Omental fat pad (tissue), 4 donors: Measurements from ENCODE around the gene IL17RC. TPM values are rescaled to one million over a fixed set of nuclear protein-coding genes. Genes with fewer than 3 reads are reported as not detected.
"Not testable (repeated sequence)": the region's sequence is repeated elsewhere in the genome, so short reads cannot be mapped to it uniquely, and the experiment has no call there.

Experiments
- ATAC-seq: fragments of 150-250 bp; one replicate; pipeline ENCODE4 v1.9.1; 2016; ENCODE audit warnings: mild to moderate bottlenecking, moderate library complexity; ENCODE audit not compliant: low FRiP score
- DNase-seq: peaks from one replicate; pipeline ENCODE4 v3.0.0-alpha.2; 2019; ENCODE audit warnings: low spot score
- total RNA-seq, 4 donors: library from RNA; depleted of rRNA; stranded (reverse); fragments of >200 nt; gene quantifications; one replicate each; pipeline ENCODE4 v1.1.0, GENCODE V29; 2016
- TF ChIP-seq, protein P1 (sequence below), 3 donors: fragments of 450-650 bp; IDR thresholded peaks; one replicate each; pipeline ENCODE4 v1.5.1; 2016 to 2017; ENCODE audit warnings: antibody characterized with exemption in 3 of 3, mild to moderate bottlenecking in 3 of 3, moderate library complexity in 2 of 3

IL17RC gene
- total RNA-seq, 4 donors from 2014 or later, result 53.4 to 97.6 (median 58.2) TPM

DNA sequence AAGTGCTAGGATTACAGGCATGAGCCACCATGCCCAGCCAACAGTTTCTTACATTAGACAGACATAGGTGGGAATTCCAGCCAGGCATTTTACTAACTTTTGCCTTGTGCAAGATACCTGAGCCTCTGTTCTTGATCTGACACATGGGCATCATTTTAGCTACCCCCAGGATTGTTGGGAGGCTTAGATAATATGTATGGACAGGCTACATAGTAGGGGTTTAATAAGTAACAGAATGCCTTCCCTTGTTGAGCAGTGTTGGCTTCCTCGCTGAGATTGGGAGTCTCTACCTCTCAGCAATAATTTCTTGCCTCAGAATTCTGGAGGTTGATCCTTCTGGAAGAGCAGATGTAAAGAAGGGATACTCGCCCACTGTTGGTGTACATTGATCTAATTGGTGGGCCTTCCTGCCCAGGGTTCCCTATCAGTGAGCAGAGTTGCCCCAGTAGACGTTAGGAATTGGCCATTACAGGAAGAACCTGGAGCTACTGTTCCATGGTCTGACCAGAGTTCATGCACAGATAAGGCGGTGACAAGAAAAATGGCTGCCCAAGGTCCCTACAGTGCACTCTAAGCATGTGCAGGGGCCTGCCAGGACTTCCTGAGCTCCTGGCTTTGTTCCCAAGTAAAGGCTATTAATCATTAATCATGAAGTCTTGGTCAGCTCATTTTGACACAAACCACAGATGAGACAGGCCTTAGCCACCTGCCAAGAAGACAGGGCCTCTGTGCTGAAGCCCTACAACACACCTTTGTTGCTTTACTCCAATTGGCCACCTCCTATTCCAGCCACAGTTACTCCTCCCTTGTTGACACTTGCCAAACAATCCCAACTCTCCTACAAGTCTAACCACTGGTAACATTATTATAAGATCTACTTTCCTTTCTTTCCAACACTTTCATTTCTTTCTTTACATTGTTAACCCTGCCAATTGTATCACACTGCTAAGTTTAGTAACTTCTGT lies 19.2 kb upstream of the IL17RC start:
- TF ChIP-seq, protein P1, sequence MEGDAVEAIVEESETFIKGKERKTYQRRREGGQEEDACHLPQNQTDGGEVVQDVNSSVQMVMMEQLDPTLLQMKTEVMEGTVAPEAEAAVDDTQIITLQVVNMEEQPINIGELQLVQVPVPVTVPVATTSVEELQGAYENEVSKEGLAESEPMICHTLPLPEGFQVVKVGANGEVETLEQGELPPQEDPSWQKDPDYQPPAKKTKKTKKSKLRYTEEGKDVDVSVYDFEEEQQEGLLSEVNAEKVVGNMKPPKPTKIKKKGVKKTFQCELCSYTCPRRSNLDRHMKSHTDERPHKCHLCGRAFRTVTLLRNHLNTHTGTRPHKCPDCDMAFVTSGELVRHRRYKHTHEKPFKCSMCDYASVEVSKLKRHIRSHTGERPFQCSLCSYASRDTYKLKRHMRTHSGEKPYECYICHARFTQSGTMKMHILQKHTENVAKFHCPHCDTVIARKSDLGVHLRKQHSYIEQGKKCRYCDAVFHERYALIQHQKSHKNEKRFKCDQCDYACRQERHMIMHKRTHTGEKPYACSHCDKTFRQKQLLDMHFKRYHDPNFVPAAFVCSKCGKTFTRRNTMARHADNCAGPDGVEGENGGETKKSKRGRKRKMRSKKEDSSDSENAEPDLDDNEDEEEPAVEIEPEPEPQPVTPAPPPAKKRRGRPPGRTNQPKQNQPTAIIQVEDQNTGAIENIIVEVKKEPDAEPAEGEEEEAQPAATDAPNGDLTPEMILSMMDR (IDR thresholded peaks at IDR 0.05), result no peak
- no peak for DNase-seq
- no peak for ATAC-seq

DNA sequence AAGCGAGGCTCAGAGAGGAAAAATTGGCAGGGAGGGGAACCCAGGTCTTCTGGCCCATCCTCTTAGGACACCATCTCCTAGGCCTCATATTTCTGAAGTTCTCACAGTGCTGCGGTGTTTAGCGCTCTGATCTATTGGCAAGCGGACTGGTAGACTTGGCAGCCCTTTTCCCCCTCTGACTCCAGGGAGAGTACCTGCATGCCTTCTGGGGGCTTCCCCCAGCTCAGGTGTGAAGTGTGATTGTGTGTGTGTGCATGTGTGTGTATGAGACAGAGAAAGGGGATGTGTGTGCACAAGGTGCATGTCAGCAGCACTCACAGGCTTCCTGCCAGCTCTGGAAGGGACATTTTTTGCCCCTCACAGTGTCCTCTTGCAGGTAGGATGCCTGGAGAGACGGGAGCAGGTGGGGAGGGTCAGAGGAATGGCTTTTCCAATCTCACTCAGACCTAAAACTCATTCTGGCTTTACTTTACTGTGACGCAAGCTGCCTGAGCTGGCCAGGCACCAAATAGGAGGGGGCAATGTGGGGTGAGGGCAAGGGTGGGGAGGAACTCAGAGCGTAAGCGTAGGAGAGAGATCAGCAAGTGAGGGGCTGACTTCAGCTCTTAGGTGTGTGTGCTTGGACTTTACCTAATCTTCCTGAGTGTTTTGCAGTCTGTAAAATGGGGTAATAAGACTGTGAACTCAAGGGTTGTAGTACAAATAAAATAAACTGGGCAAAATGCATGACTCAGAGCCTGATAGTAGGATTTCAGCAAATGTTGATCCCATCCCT lies 18.2 kb upstream of the IL17RC start:
- TF ChIP-seq, protein P1 (IDR thresholded peaks at IDR 0.05), result no peak
- ATAC-seq (peak; percentile 70), DNase-seq (no peak)

DNA sequence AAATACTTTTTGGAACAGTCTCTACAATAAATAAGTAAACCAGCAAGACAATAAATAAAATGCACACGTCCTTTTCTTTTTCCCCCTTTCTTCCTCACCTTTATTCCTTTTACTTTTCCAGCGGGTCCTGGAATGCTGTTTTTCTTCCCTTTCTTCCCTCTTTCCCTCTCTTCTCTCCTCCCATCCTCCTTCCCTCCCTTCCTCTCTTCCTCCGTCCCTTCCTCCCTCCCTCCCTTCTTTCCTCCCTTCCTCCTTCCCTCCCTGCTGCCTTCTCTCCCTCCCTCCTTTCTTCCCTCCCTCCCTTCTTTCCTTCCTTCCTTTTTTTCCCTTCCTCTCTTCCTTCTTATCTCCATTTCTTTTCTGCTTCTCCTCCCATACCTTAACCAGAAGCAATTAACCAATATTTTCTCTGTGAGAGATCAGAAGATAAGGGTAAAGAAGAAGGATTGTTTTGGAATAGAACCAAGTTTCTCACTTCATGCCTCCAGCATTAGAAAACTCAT lies 17.6 kb upstream of the IL17RC start:
- TF ChIP-seq, protein P1 (IDR thresholded peaks at IDR 0.05), result no peak
- DNase-seq, result no peak
- ATAC-seq, result no peak

DNA sequence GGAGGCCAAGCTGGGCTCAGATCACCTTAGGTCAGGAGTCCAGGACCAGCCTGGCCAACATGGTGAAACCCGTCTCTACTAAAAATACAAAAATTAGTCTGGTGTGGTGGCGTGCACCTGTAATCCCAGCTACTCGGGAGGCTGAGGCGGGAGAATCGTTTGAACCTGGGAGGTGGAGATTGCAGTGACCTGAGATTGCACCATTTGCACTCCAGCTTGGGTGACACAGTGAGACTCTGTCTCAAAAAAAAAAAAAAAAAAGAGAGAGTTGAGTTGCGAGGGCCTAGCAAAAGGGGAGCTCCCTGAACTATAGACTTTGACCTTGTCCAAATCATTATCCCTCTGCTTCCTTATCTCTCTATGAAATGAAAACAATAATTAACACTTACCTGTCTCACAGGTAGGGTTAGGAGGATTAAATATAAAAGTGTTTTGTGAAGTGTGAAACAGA lies 15.9 kb upstream of the IL17RC start:
- DNase-seq, ATAC-seq: not testable (repeated sequence)

DNA sequence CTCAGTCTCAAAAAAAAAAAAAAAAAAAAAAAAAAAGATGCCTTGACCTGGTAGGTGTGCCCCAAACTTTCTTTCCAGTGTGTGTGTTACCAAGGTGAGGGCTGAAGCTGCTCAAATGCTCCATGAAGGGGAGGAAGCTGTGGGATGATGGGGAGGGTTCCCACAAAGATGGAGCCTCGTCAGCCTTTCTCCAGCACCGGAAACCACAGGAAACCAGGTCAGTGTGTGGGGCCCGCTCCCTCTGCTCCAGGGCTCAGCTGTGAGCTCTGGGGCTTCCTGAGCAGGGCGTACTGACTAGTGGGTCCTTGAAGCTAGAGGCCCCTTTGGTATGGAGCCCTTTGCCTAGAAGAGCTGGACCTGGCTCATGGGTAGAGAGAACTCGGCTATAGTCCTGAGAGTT lies 14.9 kb upstream of the IL17RC start:
- TF ChIP-seq, protein P1 (IDR thresholded peaks at IDR 0.05), result no peak
- no peak for ATAC-seq

DNA sequence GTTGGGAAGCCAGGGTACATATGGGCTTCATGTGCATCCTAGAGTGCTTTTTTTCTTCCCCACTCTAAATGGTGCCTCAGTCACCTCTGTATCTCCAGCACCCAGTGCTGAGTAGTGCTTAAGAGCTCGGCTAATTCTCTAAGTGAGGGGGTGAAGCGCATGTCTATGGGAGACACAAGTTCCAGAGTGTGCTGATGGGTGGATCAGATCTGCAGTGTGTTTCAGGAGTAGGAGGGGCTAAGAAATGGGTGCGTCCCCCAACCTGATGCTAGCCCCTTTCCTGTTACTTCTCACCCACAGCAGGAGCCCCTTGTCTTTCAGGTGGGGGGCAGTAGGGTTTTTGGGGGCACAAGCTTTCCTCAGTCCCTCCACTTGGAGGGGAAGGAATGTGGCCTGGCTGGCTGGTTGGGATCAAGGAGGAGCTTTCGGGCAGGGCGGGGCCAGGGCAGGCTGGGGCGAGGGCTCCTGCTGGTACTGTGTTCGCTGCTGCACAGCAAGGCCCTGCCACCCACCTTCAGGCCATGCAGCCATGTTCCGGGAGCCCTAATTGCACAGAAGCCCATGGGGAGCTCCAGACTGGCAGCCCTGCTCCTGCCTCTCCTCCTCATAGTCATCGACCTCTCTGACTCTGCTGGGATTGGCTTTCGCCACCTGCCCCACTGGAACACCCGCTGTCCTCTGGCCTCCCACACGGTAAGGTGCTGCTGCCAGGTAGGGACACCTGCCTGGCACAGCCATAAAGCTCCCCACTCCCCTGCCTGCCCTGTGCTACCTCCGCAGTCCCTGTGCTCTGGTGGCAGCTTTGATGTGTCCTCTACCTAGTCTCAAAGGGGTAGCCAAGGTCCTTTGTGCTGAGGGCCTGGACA lies 14.3 kb upstream of the IL17RC start, which contains the start of gene IL17RE:
Gene IL17RE (plus strand): TSS at position 477 of the 866 bp plus-strand sequence. CDS start 85 bp downstream, at position 562.
- ATAC-seq, result peak; percentile 59

More for the DNA sequence above, 14.9 kb upstream of the IL17RC start:
- no peak for DNase-seq

More for the DNA sequence above, 14.3 kb upstream of the IL17RC start, which contains the start of gene IL17RE:
- TF ChIP-seq, protein P1 (IDR thresholded peaks at IDR 0.05), result no peak
- DNase-seq, result no peak
